Tibial nerve (tissue), 3 donors: Measurements from ENCODE around the gene ARMC9.

ENCODE experiments used
- CTCF ChIP-seq, 5 experiments: fragments of 200-600 bp in 3 of 5; fragments of 450-650 bp in 2 of 5; sonication (generic) in 3 of 5; IDR thresholded peaks; one replicate each; pipeline ENCODE4 v1.5.1; 2016 to 2019; ENCODE audit warnings: antibody characterized with exemption in 5 of 5, mild to moderate bottlenecking in 3 of 5, moderate library complexity in 2 of 5
- POLR2A ChIP-seq, 2 donors: fragments of 450-650 bp; IDR thresholded peaks; one replicate each; pipeline ENCODE4 v1.6.1; 2017; ENCODE audit warnings: antibody characterized with exemption in 2 of 2, mild to moderate bottlenecking in 2 of 2, moderate library complexity in 2 of 2

DNA sequence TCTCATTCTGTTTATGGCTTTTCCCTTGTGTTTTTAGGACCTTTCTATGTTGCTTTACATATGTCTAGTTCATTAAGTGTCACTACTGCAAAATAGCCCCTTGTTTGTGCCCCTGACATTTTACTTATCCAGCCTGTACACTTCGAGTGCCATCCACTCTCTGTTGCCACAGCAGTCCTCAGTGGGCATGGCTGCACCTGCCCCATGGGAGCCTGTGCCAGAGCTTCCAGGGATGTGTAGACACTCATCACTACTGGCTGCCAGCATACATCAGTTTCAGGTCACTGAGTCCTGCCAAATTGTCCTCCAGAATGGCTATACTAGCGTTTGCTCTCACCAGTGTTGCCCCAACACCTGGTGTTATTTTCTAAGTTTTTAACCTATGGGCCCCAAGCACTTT is 80.4 kb downstream of the ARMC9 start:
- TF ChIP-seq CTCF (IDR thresholded peaks at IDR 0.05) = no peak
- no peak for TF ChIP-seq POLR2A (IDR thresholded peaks at IDR 0.05)
